CD4-positive, alpha-beta T cell treated with Interleukin-17A for 4 hours (primary cell): ENCODE data around the gene LTBP3.

ENCODE experiments used
- DNase-seq: peaks from one replicate; pipeline ENCODE4 v3.0.0-alpha.2; 2020; ENCODE audit warnings: mixed read lengths

Gene LTBP3

DNA sequence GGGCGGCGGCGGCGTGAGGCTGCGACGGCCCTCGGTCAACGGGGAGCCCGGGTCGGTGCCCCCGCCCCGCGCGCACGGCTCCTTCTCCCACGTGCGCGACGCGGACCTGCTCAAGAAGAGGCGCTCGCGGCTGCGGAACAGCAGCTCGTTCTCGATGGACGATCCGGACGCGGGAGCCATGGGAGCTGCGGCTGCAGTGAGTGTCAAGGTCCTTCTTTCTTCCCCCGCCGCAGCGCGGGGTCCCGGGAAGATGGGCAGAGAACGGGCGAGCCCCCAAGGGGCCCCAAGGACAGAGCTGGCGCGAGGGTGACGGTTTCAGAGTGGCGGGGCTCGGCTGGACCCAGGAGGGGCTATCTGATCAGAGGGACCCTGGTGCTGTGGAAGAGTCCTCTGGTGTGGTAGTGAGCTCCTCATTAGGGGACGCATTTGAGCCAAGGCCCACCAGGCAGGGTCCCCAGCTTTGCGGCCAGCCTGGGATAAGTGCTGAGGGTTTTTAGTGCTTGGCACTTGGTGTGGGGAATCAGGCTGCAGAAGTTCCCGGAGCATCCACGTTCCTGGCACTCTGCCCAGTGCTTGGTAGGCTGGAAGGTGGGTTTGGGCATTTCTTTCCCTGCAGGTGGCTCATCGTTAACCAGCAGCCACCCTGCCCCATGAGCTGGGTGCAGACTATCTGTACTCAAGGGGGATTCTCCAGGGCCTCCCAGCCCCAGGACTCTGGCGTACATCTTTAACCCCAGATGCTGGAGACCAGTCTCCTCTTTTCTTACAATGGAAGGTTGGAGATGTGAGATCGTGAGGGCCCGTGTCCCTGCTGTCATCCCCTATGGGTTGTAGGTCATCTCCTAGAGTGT, 27.5 kb upstream of the LTBP3 start:
- no peak for DNase-seq

DNA sequence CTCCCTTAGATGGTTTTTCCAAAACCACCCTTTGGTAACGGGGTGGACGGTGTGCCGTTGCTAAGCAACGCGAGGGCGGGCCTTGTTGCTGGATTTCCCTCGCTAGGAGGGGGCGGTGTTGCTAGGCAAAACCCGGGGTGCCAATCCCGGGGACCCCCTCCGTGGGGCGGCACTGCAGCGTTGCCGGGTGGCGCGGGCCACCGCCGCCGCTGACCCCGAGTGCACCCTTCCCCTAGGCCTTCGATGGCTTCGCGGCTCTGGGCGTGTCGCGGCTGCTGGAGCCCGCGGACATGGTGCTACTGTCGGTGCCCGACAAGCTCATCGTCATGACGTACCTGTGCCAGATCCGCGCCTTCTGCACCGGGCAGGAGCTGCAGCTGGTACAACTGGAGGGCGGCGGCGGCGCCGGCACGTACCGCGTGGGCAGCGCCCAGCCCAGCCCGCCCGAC, 26.6 kb upstream of the LTBP3 start:
- no peak for DNase-seq

DNA sequence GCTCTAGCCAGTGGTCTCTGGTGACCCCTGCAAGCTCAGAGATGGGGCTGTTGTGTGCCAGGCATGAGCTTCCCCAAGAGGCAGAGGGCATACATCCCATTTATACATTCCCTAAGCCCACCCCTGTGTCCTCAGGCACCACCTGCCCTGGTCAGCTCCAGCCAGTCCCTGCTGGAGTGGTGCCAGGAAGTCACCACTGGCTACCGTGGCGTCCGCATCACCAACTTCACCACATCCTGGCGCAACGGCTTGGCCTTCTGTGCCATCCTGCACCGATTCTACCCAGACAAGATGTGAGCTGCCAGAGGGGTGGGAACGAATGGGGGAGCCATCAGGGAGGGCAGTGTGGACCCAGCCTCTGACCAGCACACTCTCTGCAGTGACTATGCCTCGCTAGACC, 25.9 kb upstream of the LTBP3 start:
- no peak for DNase-seq

DNA sequence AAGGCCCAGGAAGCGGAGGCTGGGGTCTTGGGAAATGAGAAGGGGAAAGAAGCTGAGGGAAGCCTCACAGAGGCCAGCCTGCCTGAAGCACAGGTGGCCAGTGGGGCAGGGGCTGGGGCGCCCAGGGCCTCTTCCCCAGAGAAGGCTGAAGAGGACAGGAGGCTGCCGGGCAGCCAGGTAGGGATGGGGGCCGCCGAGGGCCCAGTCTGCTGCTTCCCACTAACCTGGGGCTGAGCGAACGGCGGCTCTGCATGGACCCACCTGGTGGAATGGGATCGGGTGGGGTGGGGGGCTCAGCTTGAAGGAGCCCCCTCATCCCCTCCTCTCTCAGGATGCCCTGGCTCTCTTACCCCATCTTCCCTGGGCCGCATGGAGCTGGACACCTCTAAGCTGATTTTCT, 25.4 kb upstream of the LTBP3 start:
- no peak for DNase-seq

DNA sequence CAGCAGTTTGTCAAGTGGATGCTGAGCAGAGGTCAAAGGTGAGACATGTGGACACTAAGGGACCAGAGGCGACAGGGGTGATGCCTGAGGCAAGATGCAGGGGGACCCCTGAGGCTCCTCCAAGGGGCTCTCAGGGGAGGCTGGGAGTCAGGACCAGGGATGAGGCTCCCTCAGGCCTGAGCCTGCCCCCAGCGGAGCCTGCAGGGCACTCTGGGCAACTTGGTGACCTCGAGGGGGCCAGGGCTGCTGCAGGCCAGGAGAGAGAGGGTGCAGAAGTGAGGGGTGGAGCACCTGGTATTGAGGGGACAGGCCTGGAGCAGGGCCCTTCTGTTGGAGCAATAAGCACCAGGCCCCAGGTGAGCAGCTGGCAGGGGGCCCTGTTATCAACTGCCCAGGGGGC, 23.8 kb upstream of the LTBP3 start:
- no peak for DNase-seq

DNA sequence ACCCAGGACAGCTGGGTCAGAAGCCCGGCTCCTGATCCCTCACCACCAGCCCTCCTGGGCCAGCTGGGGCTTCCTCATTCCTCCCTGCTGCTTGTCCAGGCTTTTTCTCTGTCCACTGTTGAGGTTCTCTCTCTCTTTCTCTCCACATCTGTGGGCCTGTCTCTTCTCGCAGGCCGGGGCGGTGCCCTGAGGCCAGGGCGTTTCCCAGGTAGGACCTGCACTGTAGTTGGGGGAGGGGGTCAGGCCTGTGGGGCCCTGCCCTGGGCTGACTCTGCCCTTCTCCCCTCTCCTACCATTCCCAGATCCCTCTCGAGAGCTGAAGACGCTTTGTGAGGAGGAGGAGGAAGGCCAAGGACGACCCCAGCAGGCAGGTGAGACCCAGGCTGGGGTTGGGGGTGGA, 22.6 kb upstream of the LTBP3 start:
- DNase-seq: no peak

DNA sequence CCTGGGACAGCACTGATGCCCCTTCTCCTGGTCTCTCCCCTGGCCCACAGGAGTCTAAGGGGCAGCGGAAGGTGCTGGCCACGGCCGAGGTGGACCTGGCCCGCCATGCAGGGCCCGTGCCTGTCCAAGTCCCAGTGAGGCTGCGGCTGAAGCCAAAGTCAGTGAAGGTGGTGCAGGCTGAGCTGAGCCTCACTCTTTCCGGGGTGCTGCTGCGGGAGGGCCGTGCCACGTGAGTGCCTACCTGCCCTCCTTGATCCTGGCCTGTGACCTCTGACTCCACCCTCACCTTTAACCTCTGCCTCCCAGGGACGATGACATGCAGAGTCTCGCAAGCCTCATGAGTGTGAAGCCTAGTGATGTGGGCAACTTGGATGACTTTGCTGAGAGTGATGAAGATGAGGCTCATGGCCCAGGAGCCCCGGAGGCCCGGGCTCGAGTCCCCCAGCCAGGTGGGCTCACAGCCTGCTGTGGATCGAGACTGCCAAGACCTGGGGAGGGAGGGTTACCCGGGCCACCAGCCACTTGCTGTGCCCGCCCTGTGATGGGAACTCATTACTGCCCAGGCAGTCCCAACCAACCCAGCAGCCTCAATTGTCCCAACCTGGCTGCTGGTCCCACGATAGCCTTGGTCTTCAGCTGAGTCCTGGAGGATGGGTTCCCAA, 22.0 kb upstream of the LTBP3 start:
- no peak for DNase-seq

DNA sequence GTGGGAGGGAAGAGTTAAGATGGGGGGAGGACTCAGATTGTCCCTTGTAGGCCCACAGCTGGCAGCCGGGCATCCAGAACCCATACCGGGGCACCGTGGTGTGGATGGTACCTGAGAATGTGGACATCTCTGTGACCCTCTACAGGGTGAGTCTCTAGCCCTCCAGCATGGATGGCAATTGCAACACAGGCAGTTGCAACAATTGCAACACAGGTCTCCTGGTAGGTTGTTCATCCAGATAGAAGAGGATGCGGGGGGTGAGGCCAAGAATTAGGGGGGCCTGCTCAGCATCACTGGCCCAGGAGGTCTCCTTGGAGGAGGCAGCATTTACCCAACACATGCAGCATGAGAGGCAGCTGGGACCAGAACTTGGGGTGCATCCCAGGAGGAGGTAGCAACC, 21.1 kb upstream of the LTBP3 start:
- no peak for DNase-seq

DNA sequence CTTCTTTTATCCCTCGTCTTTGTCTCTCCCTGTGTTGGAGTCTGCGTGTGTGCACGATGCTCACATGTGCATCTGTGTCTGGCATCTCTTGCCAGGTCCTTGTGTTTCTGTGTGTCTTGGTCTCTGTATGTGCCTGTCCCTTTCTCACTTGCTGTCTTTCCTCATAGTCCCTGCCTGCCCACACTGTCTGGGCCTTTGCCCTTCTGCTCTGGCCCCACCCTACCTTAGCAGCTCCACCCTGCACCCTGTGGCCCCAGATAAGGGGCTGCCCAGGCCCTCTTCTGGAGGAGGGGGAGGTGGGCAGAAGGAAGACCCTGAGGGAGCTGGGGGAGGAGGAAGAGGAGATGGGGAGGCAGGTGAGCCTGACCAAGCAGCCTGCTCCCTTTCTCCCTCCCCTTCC, 20.5 kb upstream of the LTBP3 start:
- DNase-seq: no peak

DNA sequence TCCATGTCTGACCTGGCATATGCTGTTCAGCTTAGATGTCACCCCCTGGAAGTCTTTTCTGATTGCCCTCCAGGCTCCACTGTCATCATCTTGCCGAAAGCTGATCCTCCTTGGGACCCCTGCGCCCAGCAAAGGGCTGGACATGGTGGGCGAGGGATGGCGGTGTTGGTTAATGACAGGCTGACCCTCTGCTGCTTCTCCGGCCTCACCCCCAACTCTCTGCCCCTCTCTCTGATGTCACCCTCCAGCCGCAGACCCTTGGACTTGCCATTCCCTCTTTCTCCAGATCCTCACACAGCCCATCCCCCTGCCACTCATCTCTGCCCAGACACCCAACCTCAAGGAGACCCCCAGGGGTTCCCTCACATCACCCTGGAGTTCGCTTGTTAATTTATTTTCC, 20.0 kb upstream of the LTBP3 start:
- no peak for DNase-seq

DNA sequence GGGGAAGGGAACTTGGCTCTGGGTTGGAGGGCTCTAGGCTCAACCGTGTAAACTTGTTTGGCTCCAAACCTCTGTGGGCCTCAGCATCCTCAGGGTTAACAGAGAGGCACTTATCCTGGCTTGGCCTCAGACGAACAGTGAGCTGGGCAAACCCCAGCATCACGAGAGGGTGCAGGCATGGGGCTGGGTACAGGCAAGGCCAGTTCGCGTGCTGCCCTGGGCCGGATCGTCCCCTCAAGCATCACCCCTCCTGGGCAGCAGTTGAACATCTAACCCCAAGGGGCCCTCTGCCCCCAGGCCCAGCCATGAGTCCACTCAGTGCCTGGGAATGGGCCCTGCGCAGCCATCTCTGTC, 19.6 kb upstream of the LTBP3 start:
- DNase-seq: no peak

DNA sequence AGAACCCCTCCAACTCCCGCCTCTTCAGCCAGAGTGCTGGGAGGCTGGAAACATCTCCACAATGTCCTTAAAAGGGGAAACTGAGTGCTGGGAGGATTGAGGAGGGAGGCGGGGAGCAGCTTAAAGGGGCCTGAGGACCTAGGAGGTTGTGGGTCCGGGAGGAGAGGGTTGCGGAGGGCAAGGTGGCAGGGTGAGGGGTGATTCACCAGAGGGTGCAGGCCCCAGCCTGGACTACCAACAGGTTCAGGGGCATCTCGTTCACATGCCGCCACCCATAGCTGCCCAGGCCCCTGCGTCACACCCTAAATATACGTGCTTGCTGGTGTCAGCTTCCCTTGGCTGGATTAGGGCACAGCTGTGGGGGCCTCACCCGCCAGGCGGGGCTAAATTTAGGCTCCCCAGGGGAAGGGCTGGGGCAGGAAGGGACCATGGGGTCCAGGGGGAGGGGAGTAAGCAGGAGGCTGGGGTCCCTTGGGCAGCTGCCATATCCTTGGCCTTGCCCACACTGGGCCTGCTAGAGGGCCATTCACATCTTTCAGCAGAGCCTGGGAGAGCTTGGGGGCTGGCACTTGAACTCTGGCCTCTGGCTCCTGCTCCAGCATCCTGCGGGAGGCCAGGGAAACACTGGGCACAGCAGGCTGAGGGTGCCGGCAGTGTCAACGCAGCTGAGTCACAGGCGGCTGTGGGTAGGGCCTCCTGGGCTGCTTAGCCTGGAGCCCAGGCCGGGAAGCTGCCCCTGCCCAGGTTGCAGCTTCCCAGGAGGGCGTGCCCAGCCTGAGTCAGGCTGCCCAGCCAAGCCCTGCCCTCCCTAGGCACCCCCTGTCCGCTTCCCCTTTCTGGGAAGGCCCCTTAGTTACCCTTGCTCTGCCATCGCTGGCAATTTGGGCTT, 19.0 kb upstream of the LTBP3 start:
- DNase-seq: peak; percentile 58

DNA sequence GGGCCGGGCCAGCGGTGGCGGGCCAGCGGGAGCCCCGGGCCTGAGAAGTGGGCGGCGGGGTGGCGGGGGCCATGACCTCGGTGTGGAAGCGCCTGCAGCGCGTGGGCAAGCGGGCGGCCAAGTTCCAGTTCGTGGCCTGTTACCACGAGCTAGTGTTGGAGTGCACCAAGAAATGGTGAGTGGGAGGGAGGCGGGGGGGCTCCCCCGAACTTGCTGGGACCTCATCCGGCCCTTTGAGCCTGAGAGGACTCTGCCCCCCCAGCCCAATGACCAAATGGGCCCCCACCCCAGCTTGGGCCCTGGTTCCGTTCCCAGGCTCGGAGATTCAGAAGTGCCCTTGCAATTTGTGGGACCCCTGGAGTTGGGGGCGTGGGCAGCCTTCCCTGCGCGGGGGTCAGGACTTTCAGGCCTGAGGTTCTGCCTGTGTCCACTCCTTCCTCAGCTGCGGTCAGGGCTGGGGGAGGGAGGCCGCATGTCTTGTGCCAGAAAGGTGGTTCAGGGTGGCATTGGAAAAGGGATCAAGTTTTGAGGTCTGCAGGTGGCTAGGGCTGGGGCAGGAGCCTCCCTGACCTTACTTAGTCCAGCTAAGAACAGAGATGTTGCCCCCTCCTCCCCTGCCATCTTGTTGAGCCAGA, 18.2 kb upstream of the LTBP3 start:
- DNase-seq: no peak

DNA sequence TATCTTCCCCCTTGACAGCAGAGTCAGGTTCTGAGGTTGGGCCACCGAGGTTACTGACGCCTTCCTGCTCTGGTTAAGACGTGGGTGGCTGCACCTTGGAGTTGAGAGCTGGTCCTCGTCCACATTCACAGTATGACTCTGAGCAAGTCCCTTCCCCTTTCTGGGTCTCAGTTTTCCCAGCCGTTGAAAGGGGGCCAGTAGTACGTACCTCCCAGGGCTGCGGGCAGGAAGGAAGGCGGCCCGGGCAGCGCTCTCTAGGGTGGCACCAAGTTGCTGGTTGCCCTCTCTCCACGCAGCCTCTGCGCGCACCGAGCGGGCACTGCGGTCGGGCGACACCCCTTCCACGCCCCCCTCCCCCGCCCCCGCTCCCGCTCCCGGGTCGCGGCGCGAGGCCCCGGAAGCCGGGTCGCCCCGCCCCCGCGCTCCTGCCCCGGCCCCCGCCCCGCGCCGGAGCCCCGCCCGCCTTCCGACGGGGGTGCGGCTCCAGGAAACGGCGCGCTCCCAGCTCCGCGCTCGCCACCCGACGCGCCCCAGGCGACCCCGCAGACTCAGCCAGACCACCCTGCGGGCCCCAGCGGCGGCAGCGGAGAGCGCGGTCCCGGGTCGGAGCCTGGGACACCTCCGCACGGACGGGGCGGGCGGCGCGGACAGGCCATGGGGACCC, 17.5 kb upstream of the LTBP3 start, which contains the start of gene EHBP1L1:
Gene EHBP1L1, plus strand, starts transcription at position 486 of the 664 bp plus-strand sequence. CDS start 250 bp downstream, outside the sequence.
- DNase-seq: peak; percentile 92

DNA sequence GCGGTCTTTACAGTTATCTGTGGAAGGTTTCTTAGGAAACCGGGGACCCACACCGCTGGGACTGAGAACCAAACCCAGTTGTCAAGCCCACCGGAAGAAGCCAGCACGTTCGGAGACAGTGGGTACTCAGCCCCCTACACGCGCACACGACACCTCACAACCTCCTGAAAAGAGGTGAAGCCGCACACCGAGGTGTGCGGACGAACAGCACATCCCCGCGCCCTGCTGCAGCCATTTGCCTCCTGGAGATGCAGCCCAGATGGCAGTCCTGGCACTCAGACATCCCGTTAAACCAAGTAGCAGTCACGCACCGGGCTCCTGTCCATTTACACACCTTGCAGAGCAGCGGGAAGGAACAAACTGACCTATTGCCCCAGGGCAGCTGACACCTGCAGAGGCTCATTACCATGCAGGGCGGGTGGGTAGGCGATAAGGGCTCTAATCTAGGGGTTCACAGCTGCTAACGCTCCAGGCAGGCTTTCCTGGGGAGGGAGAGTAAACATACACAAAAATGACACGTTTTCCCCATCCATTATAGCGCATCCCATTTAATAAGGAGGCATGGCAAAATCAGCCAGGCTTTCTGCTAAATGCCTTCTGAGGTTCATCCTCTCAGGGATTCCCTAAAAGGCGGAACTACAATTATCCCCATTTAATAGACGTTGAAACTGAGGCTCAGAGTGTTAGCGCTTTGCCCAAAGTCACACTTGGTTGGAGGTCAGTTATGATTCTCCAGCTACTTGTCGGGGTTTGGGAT, 16.8 kb upstream of the LTBP3 start:
- no peak for DNase-seq

DNA sequence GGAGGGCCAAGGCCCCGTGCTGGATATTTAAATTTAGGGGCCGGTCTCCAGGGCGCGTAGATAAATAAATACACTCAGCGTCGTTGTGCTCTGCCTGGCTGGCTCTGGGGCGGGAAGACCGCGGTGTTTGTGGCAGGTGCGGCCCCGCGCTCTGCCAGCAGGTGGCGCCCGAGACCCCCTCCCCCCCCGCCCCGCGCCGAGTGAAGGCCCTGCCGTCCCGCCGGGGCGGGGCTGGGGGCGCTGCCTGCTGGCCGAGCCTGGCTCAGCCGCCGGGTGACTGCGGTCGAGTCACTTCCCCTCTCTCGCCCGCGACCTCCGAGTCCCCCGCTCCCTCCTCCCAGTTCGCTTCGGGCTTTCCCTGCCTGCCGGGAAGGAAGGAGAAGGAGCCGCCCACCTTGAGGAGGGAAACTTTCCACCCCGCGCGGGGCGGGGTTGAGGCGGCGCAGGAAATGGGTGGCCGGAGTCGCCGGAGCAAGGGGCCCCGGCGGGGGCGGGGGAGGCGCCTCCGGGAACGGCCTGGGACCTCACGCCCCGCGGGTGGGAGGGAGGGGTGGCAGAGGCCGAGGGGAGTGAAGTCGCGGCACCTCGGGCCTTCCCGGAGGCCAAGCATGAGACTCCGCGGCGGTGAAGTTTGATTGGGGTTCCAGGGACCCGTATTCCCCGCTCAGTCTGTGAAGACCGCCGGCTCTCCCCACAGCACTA, 16.1 kb upstream of the LTBP3 start:
- peak; percentile 92 for DNase-seq

DNA sequence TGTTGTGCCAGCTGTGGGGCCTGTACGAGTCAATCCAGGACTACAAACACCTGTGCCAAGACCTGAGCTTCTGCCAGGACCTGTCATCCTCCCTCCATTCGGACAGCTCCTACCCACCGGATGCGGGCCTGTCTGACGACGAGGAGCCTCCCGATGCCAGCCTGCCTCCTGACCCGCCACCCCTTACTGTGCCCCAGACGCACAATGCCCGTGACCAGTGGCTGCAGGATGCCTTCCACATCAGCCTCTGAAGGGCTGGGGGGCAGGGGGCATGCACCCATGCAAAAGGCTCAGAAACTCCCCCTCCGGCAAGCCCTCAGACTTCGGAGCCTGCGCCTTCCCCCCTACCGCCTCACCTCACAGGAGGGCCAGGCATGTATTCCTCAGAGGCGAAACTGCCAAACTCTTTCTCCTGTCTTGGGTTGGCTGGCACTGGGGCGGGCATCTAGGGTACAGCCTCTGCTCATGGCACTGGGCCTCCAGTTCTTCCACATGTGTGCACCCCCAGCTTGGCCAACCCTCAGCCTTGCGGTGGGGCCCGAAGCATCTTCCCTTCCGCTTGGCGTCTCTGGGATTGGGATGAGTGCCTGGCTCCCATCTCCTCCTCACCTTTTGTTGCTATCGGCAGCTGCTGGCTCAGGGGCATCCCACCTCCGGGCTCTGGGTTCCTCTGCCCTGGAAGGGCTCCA, 15.4 kb upstream of the LTBP3 start:
- no peak for DNase-seq

DNA sequence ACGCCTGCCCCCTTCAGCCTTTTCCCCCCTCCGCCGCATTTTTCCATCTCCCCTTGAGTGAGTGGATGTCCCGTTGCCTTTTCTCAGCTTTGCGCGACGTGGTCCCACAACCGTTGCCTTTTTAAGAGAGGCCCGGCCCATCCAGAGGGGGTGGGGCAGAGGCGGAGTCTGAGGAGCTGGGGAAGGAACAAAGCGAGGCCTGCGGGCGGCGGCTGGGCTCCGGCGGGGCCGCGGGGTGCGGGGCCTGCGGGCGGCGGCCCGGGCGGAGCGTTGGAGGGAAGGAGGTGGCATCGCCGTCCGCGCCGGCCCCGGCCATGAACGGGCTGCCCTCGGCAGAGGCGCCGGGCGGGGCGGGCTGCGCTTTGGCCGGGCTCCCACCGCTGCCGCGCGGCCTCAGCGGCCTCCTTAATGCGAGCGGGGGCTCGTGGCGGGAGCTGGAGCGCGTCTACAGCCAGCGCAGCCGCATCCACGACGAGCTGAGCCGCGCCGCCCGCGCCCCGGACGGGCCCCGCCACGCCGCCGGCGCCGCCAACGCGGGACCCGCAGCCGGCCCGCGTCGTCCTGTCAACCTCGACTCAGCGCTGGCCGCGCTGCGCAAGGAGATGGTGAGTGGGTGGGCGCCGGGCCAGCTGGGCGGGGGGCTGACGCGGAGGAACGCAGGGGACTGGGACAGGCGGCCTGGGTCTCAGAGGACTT, 14.3 kb upstream of the LTBP3 start, which contains the start of gene FAM89B:
Gene FAM89B, plus strand, starts transcription at position 183 of the 696 bp plus-strand sequence. Its CDS starts 132 bp downstream, at position 315.
- DNase-seq: peak; percentile 96

DNA sequence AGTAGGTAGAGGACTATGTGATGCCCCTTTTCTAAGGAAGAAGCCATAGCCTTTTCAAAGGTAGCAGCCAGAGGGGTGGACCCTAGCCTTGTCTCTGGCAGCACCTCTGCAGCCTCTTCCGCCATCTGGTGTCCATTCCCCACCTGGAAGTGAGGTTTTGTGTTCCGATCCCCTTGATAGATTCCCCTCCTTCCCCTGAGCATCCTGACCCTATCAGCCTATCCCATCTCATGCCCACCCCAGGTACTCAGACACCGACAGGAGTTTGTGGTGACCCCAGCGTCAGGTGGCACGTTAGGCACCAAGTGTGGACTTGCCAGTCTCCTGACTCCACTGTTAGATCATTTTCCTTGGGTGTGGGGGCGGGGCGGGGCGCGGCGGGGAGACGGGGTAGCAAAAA, 13.8 kb upstream of the LTBP3 start:
- DNase-seq: peak; percentile 53
